ENCODE data around the gene AXIN1. TPM values are rescaled to one million over a fixed set of nuclear protein-coding genes. Genes with fewer than 3 reads are reported as not detected.
"Not testable (repeated sequence)": the region's sequence is repeated elsewhere in the genome, so short reads cannot be mapped to it uniquely, and the experiment has no call there.

AXIN1 gene
- total RNA-seq, 2 donors from 2014 or later: 16.2 to 18.4 TPM

DNA sequence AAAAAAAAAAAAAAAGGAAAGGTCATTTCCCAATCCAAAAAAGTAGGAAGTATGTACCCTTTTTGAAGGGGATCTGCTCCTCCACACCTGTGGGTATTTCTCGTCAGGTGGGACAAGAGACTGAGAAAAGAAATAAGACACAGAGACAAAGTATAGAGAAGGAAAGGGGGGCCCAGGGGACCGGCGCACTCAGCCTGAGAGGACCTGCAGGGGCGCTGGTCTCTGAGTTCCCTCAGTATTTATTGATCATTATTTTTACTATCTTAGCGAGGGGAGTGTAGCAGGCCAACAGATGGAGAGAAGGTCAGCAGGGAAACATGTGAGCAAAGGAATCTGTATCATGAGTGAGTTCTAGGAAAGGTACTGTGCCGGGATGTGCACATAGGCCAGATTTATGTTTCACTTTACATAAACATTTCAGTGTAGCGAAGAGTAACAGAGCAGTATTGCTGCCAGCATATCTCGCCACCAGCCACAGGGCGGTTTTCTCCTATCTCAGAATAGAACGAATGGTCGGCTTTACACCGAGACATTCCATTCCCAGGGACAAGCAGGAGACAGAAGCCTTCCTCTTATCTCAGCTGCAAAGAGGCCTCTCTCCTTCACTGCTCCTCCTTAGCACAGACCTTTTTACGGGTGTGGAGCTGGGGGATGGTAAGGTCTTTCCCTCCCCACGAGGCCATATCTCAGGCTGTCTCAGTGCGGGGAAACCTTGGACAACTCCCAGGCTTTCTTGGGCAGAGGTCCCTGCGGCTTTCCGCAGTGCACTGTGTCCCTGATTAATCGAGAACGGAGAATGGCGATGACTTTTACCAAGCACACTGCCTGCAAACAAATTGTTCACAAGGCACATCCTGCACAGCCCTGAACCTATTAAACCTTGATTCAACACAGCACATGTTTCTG, 35.5 kb upstream of the AXIN1 start:
- not testable (repeated sequence) for H3K27me3 Mint-ChIP-seq; H3K9me3 Mint-ChIP-seq; H3K36me3 Mint-ChIP-seq (ENCODE audit: low read depth); H3K27ac Mint-ChIP-seq; H3K4me3 Mint-ChIP-seq; ATAC-seq (replicated peaks)
- peaks cover 12% of the 10 kb centered on the region for H3K4me1 Mint-ChIP-seq

DNA sequence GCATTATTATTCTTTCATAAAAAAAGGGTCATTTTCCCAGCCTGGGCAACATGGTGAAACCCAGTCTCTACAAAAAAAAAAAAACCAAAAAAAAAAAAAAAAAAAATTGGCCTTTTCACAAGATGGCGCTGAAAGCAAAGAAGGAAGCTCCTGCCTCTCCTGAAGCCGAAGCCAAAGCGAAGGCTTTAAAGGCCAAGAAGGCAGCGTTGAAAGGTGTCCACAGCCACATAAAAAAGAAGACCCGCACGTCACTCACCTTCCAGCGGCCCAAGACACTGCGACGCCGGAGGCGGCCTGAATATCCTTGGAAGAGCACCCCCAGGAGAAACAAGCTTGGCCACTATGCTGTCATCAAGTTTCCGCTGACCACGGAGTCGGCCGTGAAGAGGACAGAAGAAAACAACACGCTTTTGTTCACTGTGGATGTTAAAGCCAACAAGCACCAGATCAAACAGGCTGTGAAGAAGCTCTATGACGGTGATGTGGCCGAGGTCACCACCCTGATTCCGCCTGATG, 34.2 kb upstream of the AXIN1 start:
- H3K9me3 Mint-ChIP-seq: no peaks in the 10 kb centered on the region
- ATAC-seq (replicated peaks): no peak
- H3K36me3 Mint-ChIP-seq (ENCODE audit: low read depth): no peaks in the 10 kb centered on the region
- H3K27me3 Mint-ChIP-seq: no peaks in the 10 kb centered on the region
- no peak overlapping the region for H3K4me3 Mint-ChIP-seq
- H3K27ac Mint-ChIP-seq: no peak overlapping the region
- peaks cover 7% of the 10 kb centered on the region for H3K4me1 Mint-ChIP-seq

- peak; percentile 68 for ATAC-seq (replicated peaks)
- H3K9me3 Mint-ChIP-seq: no peaks in the 10 kb centered on the region
- peak overlapping the region; percentile 65 for H3K27ac Mint-ChIP-seq
- H3K27me3 Mint-ChIP-seq: no peaks in the 10 kb centered on the region
- H3K36me3 Mint-ChIP-seq (ENCODE audit: low read depth): no peaks in the 10 kb centered on the region
- H3K4me3 Mint-ChIP-seq: peak overlapping the region; percentile 70
- peaks cover 6% of the 10 kb centered on the region for H3K4me1 Mint-ChIP-seq
These were observed 31.0 kb upstream of the AXIN1 start for GRCh38 chr16:383326-384051.

DNA sequence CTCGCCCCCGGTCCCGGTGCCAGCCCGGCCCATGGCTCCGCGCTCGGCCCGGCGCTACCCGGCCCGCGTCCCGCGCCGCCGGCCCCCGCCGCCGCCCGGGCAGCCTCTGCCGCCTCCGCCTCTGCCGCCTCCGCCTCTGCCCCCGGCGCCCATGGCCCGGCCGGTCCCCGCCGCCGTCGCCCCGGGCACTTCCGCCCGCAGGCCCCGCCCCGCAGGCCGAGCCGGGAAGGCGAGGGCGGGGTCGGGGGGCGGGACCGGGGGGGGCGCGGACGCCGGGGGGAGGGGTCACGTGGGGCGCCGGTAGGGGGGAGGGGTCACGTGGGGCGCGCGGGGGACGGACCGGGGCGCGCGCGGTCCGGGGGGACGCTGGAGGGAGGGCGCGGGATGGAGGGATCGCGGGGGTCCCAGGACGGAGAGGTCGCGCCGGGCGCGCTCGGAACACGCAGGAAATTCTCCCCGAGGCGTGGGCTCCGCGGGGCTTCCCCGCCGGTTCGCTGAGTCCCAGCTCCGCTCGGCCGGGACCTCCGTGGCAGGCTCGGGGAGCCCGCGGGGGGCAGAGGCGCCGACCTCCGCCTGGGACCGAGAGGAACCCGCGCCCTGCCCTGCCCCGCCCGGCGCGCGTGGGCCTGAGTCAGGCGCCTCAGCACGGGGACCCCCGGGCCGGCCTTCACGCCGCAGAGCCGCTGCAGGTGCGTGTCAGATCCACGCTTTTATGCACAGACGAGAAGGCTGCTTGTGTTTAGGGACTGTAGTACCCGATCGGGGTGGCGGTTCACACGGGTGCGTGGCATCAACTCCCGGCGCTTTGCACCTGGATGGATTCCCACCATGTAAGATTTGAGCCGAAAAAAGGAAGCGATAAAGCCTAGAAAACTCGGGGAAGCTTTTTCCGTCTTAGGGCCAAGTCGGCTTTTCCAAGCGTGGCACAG, 29.5 kb upstream of the AXIN1 start, which contains the start of gene PGAP6:
Gene PGAP6, minus strand, starts transcription at position 190 of the 929 bp plus-strand sequence. Its CDS starts 157 bp downstream, at position 33.
- H3K9me3 Mint-ChIP-seq: no peaks in the 10 kb centered on the region
- H3K27ac Mint-ChIP-seq: peak within 1 kb of the TSS; percentile 78
- H3K4me3 Mint-ChIP-seq: peak within 1 kb of the TSS; percentile 70
- no peaks in the 10 kb centered on the region for H3K36me3 Mint-ChIP-seq (ENCODE audit: low read depth)
- ATAC-seq (replicated peaks): peak; percentile 68
- no peaks in the 10 kb centered on the region for H3K27me3 Mint-ChIP-seq
- H3K4me1 Mint-ChIP-seq: peaks cover 6% of the 10 kb centered on the region

- H3K9me3 Mint-ChIP-seq: no peaks in the 10 kb centered on the region
- ATAC-seq (replicated peaks): peak; percentile 50
- no peaks in the 10 kb centered on the region for H3K27me3 Mint-ChIP-seq
- peak overlapping the region; percentile 70 for H3K4me3 Mint-ChIP-seq
- no peaks in the 10 kb centered on the region for H3K36me3 Mint-ChIP-seq (ENCODE audit: low read depth)
- H3K27ac Mint-ChIP-seq: peak overlapping the region; percentile 78
- H3K4me1 Mint-ChIP-seq: peaks cover 6% of the 10 kb centered on the region
These were observed 28.7 kb upstream of the AXIN1 start for GRCh38 chr16:381012-381788.

GRCh38 chr16:380762-381011, 28.2 kb upstream of the AXIN1 start:
- Mint-ChIP-seq H3K9me3 (no peaks in the 10 kb centered on the region), H3K27ac (peak overlapping the region; percentile 78), H3K4me1 (peaks cover 6% of the 10 kb centered on the region), H3K36me3 (ENCODE audit: low read depth) (no peaks in the 10 kb centered on the region), H3K27me3 (no peaks in the 10 kb centered on the region), H3K4me3 (peak overlapping the region; percentile 70)
- ATAC-seq (replicated peaks): no peak

- Mint-ChIP-seq H3K9me3 (no peaks in the 10 kb centered on the region), H3K36me3 (ENCODE audit: low read depth) (no peaks in the 10 kb centered on the region), H3K27me3 (no peaks in the 10 kb centered on the region), H3K27ac (peak overlapping the region; percentile 78), H3K4me3 (peak overlapping the region; percentile 70), H3K4me1 (peaks cover 6% of the 10 kb centered on the region)
- ATAC-seq (replicated peaks): no peak
These were observed 27.6 kb upstream of the AXIN1 start for GRCh38 chr16:379961-380761.

DNA sequence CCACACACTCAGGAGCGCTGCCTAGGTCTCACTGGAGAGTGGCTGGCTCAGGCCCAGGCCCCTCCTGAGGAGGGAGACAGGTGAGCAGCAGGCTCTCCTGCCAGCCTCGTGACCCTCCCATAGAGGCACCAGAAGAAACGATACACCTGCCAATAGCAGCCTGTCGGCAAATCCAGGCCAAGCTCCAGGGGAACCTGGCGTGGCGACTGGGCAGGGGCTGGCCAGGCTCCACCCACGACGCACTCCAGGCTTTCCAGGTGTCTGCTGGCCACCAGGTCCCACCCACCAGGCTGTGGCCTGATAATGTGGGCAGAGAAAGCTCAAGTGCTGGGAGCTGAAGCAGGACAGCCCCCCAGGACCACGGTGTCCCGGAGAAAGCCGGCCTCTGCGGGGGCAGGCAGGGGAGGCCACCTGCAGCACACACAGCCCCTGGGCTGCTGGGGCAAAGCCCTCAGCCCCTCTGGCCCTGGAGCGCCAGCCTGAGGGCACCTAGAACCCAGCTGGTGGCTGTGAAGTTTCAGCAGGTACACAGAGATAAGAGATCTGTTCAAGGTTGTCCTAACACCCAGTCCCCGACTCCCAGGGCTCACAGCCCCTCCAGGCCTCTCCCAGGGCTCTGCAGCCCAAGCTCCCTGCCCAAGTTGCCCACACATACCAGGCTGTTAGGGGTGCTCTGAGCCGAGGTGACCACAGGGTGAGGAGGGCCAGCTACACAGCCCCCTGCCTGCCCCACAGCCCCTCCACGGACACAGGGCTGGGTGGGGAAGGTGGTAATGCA, 26.8 kb upstream of the AXIN1 start:
- H3K4me1 Mint-ChIP-seq: peaks cover 6% of the 10 kb centered on the region
- no peaks in the 10 kb centered on the region for H3K27me3 Mint-ChIP-seq
- H3K36me3 Mint-ChIP-seq (ENCODE audit: low read depth): no peaks in the 10 kb centered on the region
- H3K9me3 Mint-ChIP-seq: no peaks in the 10 kb centered on the region
- peak overlapping the region; percentile 70 for H3K4me3 Mint-ChIP-seq
- no peak for ATAC-seq (replicated peaks)
- H3K27ac Mint-ChIP-seq: peak overlapping the region; percentile 78

- H3K4me1 Mint-ChIP-seq: peaks cover 6% of the 10 kb centered on the region
- no peaks in the 10 kb centered on the region for H3K9me3 Mint-ChIP-seq
- no peak overlapping the region for H3K27ac Mint-ChIP-seq
- no peak for ATAC-seq (replicated peaks)
- H3K4me3 Mint-ChIP-seq: peak overlapping the region; percentile 70
- H3K27me3 Mint-ChIP-seq: no peaks in the 10 kb centered on the region
- H3K36me3 Mint-ChIP-seq (ENCODE audit: low read depth): no peaks in the 10 kb centered on the region
These were observed 26.3 kb upstream of the AXIN1 start for GRCh38 chr16:378821-379182.

GRCh38 chr16:378113-378820, 25.7 kb upstream of the AXIN1 start:
- ATAC-seq (replicated peaks); H3K9me3 Mint-ChIP-seq: not testable (repeated sequence)

DNA sequence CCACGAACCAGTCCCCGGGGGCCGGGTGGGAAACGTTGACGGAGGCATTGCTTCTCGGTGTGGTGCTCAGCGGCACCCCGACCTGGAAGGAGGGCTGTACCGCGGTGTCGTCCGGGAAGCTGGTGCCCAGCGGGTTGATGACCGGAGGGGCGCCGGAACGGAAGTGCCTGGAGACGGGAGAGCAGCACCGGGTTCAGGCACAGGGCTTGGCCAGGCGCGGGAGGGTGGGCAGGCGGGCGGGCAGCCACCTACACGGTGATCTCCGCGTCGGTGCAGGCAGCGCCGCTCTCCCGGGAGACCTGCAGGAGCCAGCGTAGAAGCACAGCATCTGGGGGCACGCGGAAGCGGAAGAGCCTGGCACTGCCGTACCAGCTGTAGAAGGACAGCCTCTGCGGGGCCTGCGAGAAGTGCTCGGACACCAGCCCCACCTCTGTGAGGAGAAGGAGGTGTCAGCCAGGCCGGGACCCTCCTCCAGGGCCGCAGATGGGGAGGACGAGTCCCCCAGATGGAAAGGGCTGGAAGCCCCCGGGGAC, 25.0 kb upstream of the AXIN1 start:
- no peaks in the 10 kb centered on the region for H3K9me3 Mint-ChIP-seq
- no peak overlapping the region for H3K27ac Mint-ChIP-seq
- no peaks in the 10 kb centered on the region for H3K4me1 Mint-ChIP-seq
- peaks cover 5% of the 10 kb centered on the region for H3K36me3 Mint-ChIP-seq (ENCODE audit: low read depth)
- no peak for ATAC-seq (replicated peaks)
- no peaks in the 10 kb centered on the region for H3K27me3 Mint-ChIP-seq
- no peak overlapping the region for H3K4me3 Mint-ChIP-seq

More at GRCh38 chr16:378113-378820, 25.7 kb upstream of the AXIN1 start:
- H3K4me1 Mint-ChIP-seq; H3K36me3 Mint-ChIP-seq (ENCODE audit: low read depth); H3K27me3 Mint-ChIP-seq; H3K27ac Mint-ChIP-seq; H3K4me3 Mint-ChIP-seq: not testable (repeated sequence)
